BJ (cell line): ENCODE results near the gene SAG. TPM values are rescaled to one million over a fixed set of nuclear protein-coding genes. Genes with fewer than 3 reads are reported as not detected.
"Not testable (repeated sequence)": the region's sequence is repeated elsewhere in the genome, so short reads cannot be mapped to it uniquely, and the experiment has no call there.

Source experiments
- CTCF ChIA-PET: fragments of 350-600 bp; formaldehyde crosslinking; extraction: SDS; loops from one replicate; lab custom pipeline; 2021; ENCODE audit warnings: antibody characterized with exemption, inconsistent platforms; lab: Yijun Ruan, JAX
- POLR2A ChIA-PET: fragments of 300-600 bp; sonication (Branson Sonifier 250); formaldehyde crosslinking; extraction: SDS; loops from one replicate; lab custom pipeline; 2021; ENCODE audit warnings: antibody characterized with exemption; lab: Charles Lee
- DNase-seq: peaks from one replicate; pipeline ENCODE4 v3.0.0-alpha.2; 2011; ENCODE audit warnings: low read depth
- H3K27me3 ChIP-seq: 2 replicates; pipeline ENCODE4 v1.6.0; 2011; ENCODE audit warnings: low read length; ENCODE audit not compliant: control insufficient read depth, insufficient read depth
- H3K36me3 ChIP-seq: 2 replicates; pipeline ENCODE4 v1.5.1; 2011; ENCODE audit warnings: low read length; ENCODE audit not compliant: control insufficient read depth, insufficient read depth
- H3K4me3 ChIP-seq: 2 replicates; pipeline ENCODE4 v1.5.1; 2011; ENCODE audit warnings: low read depth, mild to moderate bottlenecking, control low read depth, low read length
- CTCF ChIP-seq: IDR thresholded peaks from 2 replicates; pipeline ENCODE4 v1.5.1; 2011; ENCODE audit warnings: low read depth, mild to moderate bottlenecking, control low read depth, inconsistent platforms, low read length, moderate library complexity; ENCODE audit not compliant: insufficient read depth
- polyA plus RNA-seq: library from polyadenylated mRNA; depleted of rRNA; stranded (reverse); fragments of >200 nt; gene quantifications from 2 replicates; pipeline ENCODE4 v1.2.3, GENCODE V29; 2011

The SAG gene
- polyA plus RNA-seq, 1 experiment: not detected

GRCh38 chr2:233372855-233373254 is 65.2 kb downstream of the SAG start:
- ChIA-PET CTCF (interaction anchor here (1.1 to 1.4 kb wide), 6 partner anchors 10 to 70 kb away, joined by 3 to 5 read pairs (median 4); no protein-coding TSS in a partner anchor), POLR2A (no interaction called here)
- no peak for TF ChIP-seq CTCF

GRCh38 chr2:233373316-233373715 is 65.7 kb downstream of the SAG start:
- DNase-seq: no peak
- POLR2A ChIA-PET: no interaction called here
- H3K4me3 ChIP-seq: no peak overlapping the region
- TF ChIP-seq CTCF: no peak
- H3K27me3 ChIP-seq: no peaks in the 10 kb centered on the region
- peaks cover 1% of the 10 kb centered on the region; the same call in 1 of the 2 replicates for H3K36me3 ChIP-seq
- CTCF ChIA-PET: interaction anchor here (1.1 to 1.3 kb wide), 3 partner anchors 9 to 70 kb away, joined by 3 read pairs; no protein-coding TSS in a partner anchor

More at GRCh38 chr2:233372855-233373254, 65.2 kb downstream of the SAG start:
- Histone ChIP-seq H3K4me3 (no peak overlapping the region), H3K27me3 (no peaks in the 10 kb centered on the region), H3K36me3 (peaks cover 1% of the 10 kb centered on the region; the same call in 1 of the 2 replicates)
- no peak for DNase-seq

- H3K36me3 ChIP-seq, H3K27me3 ChIP-seq, H3K4me3 ChIP-seq, CTCF ChIA-PET, POLR2A ChIA-PET, DNase-seq: not testable (repeated sequence)
These were observed 67.2 kb downstream of the SAG start for GRCh38 chr2:233374776-233375175.

- no peak for DNase-seq
- CTCF ChIA-PET: interaction anchor here (1.1 kb wide), 1 partner anchor 13 kb away, joined by 3 read pairs; no protein-coding TSS in a partner anchor
- Histone ChIP-seq H3K27me3 (no peaks in the 10 kb centered on the region), H3K36me3 (peaks cover 1% of the 10 kb centered on the region; the same call in 1 of the 2 replicates), H3K4me3 (no peak overlapping the region)
- POLR2A ChIA-PET: no interaction called here
- TF ChIP-seq CTCF: no peak
These were observed 68.1 kb downstream of the SAG start for GRCh38 chr2:233375490-233376314.

- TF ChIP-seq CTCF: no peak
- Histone ChIP-seq H3K27me3 (no peaks in the 10 kb centered on the region), H3K36me3 (no peaks in the 10 kb centered on the region; the same call in 1 of the 2 replicates), H3K4me3 (no peak overlapping the region)
- ChIA-PET POLR2A (no interaction called here), CTCF (no interaction called here)
- DNase-seq: no peak
These were observed 71.4 kb downstream of the SAG start for GRCh38 chr2:233379034-233379433.
